BLaER1 (cell line): ENCODE data around the gene ADCY4.

ENCODE experiments used
- H3K27ac ChIP-seq: shearing (Covaris generic); formaldehyde crosslinking; 2 replicates; pipeline ENCODE4 v1.8.1; 2022
- H3K27me3 ChIP-seq: shearing (Covaris generic); formaldehyde crosslinking; 2 replicates; pipeline ENCODE4 v1.8.1; 2022
- H3K36me3 ChIP-seq: shearing (Covaris generic); formaldehyde crosslinking; 2 replicates; pipeline ENCODE4 v1.8.1; 2022
- H3K4me1 ChIP-seq: shearing (Covaris generic); formaldehyde crosslinking; 2 replicates; pipeline ENCODE4 v1.8.1; 2022
- H3K4me2 ChIP-seq: shearing (Covaris generic); formaldehyde crosslinking; 2 replicates; pipeline ENCODE4 v1.8.1; 2022
- H3K4me3 ChIP-seq: shearing (Covaris generic); formaldehyde crosslinking; 2 replicates; pipeline ENCODE4 v1.8.1; 2022
- H3K9ac ChIP-seq: shearing (Covaris generic); formaldehyde crosslinking; 2 replicates; pipeline ENCODE4 v1.8.1; 2022
- H3K9me3 ChIP-seq: shearing (Covaris generic); formaldehyde crosslinking; 2 replicates; pipeline ENCODE4 v1.8.1; 2022
- H4K20me1 ChIP-seq: shearing (Covaris generic); formaldehyde crosslinking; 2 replicates; pipeline ENCODE4 v1.8.1; 2022
- Cebpa-rat ChIP-seq: shearing (Covaris generic); IDR thresholded peaks from 2 replicates; pipeline ENCODE4 v1.8.1; 2022

The ADCY4 gene

DNA sequence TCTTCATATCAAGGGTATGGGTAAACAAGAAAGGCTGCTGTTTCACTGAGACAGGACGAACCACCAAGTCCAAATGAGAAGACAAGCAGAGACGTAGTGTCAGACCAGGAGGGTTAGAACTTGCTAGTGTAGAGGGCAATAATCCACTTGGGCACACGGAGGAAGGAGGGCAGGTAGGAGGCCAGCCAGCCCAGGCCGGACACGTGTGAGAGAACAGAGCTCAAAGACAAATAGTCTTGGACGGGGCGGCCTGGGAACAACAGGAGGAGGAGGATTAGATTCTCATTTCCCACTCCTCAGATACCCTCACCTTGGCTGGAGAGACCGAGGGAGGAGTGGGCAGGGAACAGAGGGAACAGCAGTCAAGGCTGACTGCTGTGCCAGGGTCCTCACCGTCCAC lies 44.1 kb downstream of the ADCY4 start:
- TF ChIP-seq Cebpa-rat = no peak
- Histone ChIP-seq H3K4me1 (peaks cover 16% of the 10 kb centered on the region), H3K36me3 (peaks cover 52% of the 10 kb centered on the region), H3K4me2 (no peak overlapping the region), H3K9me3 (no peaks in the 10 kb centered on the region), H3K9ac (no peak overlapping the region), H3K4me3 (no peak overlapping the region), H3K27me3 (no peaks in the 10 kb centered on the region), H3K27ac (no peak overlapping the region), H4K20me1 (no peaks in the 10 kb centered on the region)

DNA sequence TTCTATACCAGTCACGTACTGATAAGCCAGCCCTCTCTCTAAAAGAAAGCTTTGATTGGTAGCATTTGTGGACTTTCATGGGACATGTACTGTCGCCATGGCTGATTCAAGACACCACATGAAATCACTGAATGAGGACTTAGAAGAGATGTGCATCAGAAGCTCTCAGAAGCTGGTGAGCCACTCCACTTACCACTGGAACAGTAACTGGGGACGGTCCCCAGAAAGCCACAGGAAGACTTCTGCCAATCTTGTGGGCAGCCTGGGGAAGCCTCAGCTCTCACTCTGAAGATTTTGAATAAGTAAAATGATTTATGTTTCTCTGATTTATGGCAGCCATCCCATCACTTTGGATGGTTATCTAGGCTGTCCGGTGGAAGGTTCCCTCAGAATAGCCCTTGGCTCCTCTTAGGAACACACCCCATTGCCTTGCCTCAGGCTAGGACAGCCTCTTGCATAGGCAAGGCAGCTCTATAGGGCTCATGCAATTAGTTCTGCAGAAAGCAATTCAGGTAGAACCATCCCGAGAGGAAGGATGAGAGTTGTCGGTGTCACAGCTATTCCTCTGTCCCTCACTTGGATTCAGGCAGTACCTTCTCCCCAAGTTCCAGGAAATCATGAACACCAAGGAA lies 45.1 kb downstream of the ADCY4 start:
- H3K9ac ChIP-seq = no peak overlapping the region
- no peaks in the 10 kb centered on the region for H4K20me1 ChIP-seq
- no peak overlapping the region for H3K4me3 ChIP-seq
- no peak for TF ChIP-seq Cebpa-rat
- H3K27me3 ChIP-seq = no peaks in the 10 kb centered on the region
- H3K4me2 ChIP-seq = peak overlapping the region; percentile 4; the same call in 1 of the 2 replicates
- peaks cover 46% of the 10 kb centered on the region for H3K36me3 ChIP-seq
- H3K27ac ChIP-seq = no peak overlapping the region
- H3K4me1 ChIP-seq = peaks cover 16% of the 10 kb centered on the region
- H3K9me3 ChIP-seq = no peaks in the 10 kb centered on the region

DNA sequence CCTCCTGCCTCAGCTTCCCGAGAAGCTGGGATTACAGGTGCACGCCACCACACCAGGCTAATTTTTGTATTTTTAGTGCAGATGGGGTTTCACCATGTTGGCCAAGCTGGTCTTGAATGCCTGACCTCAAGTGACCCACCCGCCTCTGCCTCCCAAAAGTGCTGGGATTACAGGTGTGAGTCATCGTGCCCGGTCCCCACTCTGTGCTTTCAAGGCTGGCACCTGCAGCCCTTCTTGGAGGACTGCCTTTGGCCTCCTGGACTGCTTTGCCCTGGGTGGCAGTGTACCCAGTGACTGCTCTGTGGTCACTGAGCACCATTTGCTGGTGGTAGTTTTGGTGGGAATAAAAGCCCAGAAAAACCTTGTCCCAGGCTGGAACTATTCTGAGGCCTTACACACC lies 47.9 kb downstream of the ADCY4 start:
- Histone ChIP-seq H3K9ac (no peak overlapping the region), H3K36me3 (peaks cover 29% of the 10 kb centered on the region), H4K20me1 (no peaks in the 10 kb centered on the region), H3K4me2 (no peak overlapping the region), H3K27me3 (no peaks in the 10 kb centered on the region), H3K4me3 (no peak overlapping the region), H3K9me3 (no peaks in the 10 kb centered on the region), H3K4me1 (peaks cover 16% of the 10 kb centered on the region), H3K27ac (no peak overlapping the region)
- TF ChIP-seq Cebpa-rat = no peak

DNA sequence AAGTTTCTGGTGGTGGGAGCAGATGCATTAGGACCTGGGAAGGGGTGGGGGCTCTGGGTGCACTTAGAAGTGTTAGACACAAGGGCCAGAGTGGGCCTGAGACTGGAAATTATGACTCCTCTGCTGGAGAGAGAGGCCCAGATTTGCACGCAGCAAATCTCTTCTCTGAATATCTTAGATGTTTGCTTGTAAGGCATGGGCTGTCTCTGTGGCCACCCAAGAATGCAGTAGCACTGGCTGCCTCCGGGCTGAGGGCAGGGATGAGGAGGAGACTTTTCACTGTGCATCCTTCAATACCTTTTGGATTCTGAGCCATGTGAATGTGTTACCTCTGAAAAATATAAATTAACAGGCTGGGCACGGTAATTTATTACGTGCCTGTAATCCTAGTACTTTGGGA lies 49.5 kb downstream of the ADCY4 start:
- H3K4me1 ChIP-seq = peaks cover 16% of the 10 kb centered on the region
- H3K27me3 ChIP-seq = no peaks in the 10 kb centered on the region

DNA sequence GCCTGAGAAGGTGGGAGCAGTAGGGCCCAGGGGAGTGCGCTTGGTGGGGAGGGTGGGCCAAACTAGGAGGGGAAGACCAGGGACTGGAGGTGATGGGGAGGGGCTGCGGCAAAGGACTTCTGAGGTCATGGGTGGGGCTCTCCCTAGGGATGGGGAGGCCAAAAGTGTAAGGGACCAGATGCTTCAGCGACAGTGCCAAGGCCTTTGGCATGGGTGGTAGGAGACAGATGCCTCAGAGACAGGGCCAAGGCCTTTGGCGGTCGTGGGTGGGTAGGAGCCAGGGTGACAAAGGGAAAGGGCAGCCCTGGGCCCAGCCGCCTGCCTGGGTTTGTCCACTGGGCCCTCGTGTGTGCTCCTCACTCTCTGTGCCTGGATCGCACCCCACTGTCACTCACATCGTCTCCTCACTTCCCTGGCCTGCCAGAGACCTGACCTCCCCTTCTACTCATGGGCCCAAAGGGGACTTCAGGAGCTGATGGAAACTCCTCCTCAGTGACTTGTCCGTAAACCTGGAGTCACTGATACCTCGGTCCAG lies 50.3 kb downstream of the ADCY4 start:
- Histone ChIP-seq H4K20me1 (no peaks in the 10 kb centered on the region), H3K4me2 (no peak overlapping the region), H3K36me3 (peaks cover 5% of the 10 kb centered on the region; the same call in 1 of the 2 replicates), H3K4me3 (no peak overlapping the region), H3K9ac (no peak overlapping the region), H3K27me3 (no peaks in the 10 kb centered on the region), H3K9me3 (no peaks in the 10 kb centered on the region), H3K27ac (no peak overlapping the region), H3K4me1 (peaks cover 24% of the 10 kb centered on the region)
- TF ChIP-seq Cebpa-rat = no peak

More for the DNA sequence above, 49.5 kb downstream of the ADCY4 start:
- Histone ChIP-seq H3K27ac (no peak overlapping the region), H3K4me3 (no peak overlapping the region), H3K9ac (no peak overlapping the region), H3K36me3 (peaks cover 13% of the 10 kb centered on the region; the same call in 1 of the 2 replicates), H3K4me2 (no peak overlapping the region), H3K9me3 (no peaks in the 10 kb centered on the region), H4K20me1 (no peaks in the 10 kb centered on the region)
- no peak for TF ChIP-seq Cebpa-rat

DNA sequence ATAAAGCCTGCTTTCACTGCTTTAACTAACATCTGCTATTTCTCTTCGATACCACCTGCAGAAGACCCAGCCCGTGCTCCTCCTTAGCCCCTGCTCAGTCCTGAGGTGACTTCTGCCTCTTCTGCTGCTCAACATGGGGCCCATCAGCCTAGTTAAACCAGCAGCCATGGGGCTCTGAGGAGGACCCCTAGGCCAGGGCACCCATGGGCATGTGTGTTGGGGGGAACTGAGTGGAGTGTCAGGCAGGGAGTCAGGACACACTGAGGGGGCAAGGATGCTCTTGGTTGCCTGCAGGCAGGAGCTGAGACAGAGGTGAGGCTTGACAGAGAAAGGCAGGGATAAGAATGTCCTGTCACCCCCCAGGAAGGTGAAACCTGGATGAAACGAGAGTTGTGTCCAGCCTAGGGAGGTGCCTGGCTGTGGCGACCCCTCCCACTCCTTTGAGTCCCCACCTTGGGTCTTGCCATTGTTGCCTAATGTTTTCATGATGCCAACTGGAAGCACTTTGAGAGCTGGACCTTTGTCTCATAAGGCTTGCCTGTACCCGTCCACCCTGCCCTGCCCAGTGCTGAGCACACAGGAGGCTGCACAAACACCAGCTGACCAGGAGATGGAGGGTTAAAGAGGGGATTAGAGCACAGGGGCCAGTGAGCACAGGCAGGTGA lies 50.9 kb downstream of the ADCY4 start:
- Histone ChIP-seq H3K27ac (no peak overlapping the region), H3K9ac (no peak overlapping the region), H3K36me3 (no peaks in the 10 kb centered on the region), H3K9me3 (no peaks in the 10 kb centered on the region), H3K4me2 (no peak overlapping the region), H3K4me3 (no peak overlapping the region), H3K4me1 (peaks cover 30% of the 10 kb centered on the region), H4K20me1 (no peaks in the 10 kb centered on the region), H3K27me3 (no peaks in the 10 kb centered on the region)
- TF ChIP-seq Cebpa-rat = no peak

DNA sequence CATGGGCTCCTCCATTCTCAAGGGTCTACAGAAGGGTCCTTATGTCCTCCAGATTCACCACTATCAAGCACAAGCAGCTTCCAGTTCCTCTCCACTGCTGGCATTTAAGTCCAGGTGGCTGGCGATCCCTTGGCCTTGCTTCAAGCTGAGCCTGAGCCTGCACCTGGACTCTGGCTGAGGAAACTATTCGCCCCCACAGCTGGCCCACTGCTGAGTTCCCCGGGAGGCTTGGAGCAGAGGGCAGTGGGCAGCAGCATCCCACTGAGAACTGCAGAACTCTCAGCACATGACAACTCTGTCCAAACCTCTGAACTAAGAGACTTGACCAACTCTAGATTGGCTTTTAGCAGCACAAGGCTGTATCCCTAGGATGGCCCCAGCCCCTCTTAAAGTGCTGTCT lies 52.1 kb downstream of the ADCY4 start:
- Histone ChIP-seq H3K4me3 (no peak overlapping the region), H4K20me1 (no peaks in the 10 kb centered on the region), H3K4me2 (no peak overlapping the region), H3K9me3 (no peaks in the 10 kb centered on the region), H3K9ac (no peak overlapping the region), H3K4me1 (peaks cover 32% of the 10 kb centered on the region), H3K27ac (no peak overlapping the region), H3K36me3 (no peaks in the 10 kb centered on the region), H3K27me3 (no peaks in the 10 kb centered on the region)
- no peak for TF ChIP-seq Cebpa-rat

DNA sequence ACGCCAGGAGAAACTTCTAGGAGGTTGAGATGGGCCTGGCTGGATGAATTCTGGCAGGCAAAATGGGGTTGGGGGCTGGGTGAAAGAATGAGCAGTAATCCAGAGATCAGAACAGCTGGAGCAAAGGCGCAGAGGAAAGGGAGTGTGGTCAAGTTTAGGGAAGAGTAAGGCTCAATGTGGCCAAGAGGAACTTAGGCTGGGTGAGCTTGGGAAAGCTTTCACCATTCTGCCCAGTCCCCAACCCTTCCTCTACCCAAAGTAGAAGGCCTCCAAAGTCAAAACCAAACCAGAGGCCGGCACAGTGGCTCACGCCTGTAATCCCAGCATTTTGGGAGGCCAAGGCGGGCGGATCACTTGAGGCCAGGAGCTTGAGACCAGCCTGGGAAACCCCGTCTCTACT lies 53.2 kb downstream of the ADCY4 start:
- H3K9ac ChIP-seq = no peak overlapping the region
- no peak overlapping the region for H3K27ac ChIP-seq
- TF ChIP-seq Cebpa-rat = no peak

DNA sequence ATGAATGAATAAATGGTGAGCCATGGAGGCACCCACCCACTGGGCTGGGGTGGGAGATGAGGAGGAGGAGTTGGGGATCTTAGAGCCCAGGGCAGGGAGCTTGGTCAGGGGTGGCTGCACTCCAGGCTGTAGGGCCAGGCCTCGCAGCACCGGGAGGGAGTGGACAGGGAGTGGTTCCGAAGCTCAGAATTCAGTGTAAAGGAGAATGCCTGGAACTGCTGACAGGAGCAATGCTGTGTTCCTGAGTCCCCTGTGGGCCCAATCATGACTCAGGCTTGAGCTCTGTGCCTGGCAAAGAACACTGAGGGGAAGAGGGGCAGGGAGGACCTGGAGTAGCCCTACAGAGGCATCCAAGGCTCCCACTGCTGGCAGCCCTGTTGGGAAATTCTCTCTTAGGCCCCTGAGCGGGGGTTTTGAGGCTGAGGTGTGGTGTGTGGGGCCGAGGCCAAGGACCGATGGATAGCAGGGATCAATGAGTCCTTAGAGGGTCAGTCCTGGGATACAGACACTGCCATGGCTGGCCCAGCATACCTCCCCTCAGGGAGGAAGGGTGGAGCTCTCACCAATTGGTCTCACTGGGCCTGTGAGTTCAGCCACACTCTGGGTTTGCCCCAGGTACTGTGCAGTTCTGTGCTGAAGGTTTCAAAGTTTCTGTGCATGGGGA lies 53.9 kb downstream of the ADCY4 start:
- Histone ChIP-seq H4K20me1 (no peaks in the 10 kb centered on the region), H3K27ac (no peak overlapping the region), H3K9me3 (no peaks in the 10 kb centered on the region), H3K4me1 (peaks cover 30% of the 10 kb centered on the region), H3K4me2 (no peak overlapping the region), H3K4me3 (no peak overlapping the region), H3K27me3 (no peaks in the 10 kb centered on the region), H3K9ac (no peak overlapping the region), H3K36me3 (no peaks in the 10 kb centered on the region)
- no peak for TF ChIP-seq Cebpa-rat

More for the DNA sequence above, 53.2 kb downstream of the ADCY4 start:
- H3K4me1 ChIP-seq = peaks cover 30% of the 10 kb centered on the region
- H3K4me2 ChIP-seq = no peak overlapping the region
- no peaks in the 10 kb centered on the region for H4K20me1 ChIP-seq
- H3K36me3 ChIP-seq = no peaks in the 10 kb centered on the region
- no peaks in the 10 kb centered on the region for H3K9me3 ChIP-seq
- H3K27me3 ChIP-seq = no peaks in the 10 kb centered on the region
- no peak overlapping the region for H3K4me3 ChIP-seq
